CD4-positive, alpha-beta T cell treated with Interleukin-6 for 4 hours (primary cell): ENCODE data around the gene TMEM163.

Experiments used
- DNase-seq: peaks from one replicate; pipeline ENCODE4 v3.0.0-alpha.2; 2020; ENCODE audit warnings: mixed read lengths

TMEM163 gene

DNA sequence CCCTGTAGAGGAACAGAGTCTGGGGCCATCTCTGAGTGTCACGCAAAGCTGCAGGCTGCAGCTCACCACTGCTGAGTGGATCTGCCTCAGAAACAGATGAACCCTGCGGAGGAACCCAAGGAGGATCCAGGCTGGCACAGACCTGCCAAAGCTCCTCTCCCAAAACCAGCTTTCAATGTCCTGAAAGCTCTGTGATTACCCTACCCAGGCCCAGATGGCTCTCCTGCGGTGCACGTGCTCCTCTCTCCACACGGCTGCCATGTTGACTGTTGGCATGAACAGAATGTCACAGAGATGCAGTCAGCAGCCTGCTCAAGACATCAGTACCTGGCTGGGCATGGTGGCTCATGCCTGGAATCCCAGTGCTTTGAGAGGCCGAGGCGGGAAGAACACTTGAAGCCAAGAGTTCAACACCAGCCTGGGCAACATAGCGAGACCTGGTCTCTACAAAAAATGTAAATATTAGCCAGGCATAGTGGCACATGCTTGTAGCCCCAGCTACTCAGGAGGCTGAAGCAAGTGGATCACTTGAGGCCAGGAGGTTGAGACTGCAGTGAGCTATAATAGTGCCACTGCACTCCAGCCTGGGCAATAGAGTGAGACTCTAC, 248.1 kb downstream of the TMEM163 start:
- DNase-seq = no peak

DNA sequence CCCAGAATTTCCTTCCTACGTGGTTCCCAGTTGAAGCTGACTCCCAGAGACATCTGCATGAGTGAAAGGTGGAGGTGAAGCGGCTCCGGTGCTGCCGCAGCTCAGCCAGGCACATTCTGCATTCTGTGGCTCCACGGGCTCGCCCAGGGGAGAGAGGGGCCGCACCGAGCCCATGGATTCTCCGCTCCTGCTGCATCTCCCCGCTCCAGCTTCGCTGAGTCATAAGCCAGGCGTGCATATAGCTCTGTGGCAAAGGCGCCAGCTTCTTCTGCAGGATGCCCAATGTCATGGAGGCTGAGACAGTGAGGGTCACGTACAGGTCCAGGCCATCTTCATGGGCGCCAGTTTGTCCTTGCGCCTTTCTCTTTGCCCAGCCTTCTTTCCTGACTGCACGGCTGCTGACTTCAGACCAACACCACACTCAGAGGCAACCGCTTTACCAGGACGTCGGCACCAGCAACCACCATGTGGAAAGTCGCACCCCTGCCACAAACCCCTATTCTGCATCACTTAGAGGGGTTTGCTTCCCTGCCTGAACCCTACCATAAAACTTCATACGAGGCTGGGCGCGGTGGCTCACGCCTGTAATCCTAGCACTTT, 249.2 kb downstream of the TMEM163 start:
- no peak for DNase-seq

DNA sequence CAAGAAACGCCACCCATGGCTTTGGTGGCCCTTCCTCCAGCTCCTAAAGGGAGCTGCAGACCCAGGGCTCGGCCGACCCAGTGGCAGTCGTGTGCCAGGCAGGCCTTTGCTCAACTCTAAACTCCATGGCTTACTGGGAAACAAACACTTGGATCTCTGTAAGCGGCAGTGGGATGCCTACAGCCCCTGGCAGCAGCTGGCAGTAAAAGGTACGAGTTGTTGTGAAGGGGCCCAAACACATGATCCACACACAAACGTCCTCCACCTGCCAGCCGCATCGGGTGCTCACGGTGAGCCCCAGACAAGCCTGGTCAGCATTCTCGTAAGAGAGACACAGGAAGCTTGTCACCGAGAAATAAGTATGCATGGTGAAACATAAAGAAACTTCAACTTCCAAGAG, 250.0 kb downstream of the TMEM163 start:
- no peak for DNase-seq

DNA sequence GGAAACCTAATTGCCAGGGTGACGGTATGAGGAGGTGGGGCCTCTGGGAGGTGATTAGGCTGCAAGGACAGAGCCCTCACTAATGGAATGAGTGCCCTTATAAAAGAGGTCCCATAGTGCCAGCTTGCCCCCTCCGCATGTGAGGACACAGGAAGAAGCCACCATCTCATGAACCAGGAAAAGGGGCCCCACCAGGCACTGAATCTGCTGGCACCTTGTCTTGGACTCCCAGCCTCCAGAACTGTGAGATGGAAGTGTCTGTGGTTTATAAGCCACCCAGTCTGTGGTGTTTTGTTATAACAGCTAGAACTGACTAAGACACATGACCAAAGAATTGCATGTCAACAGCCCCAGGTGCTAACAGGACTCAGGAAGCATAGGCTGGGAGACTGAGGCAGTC, 250.6 kb downstream of the TMEM163 start:
- DNase-seq = no peak

DNA sequence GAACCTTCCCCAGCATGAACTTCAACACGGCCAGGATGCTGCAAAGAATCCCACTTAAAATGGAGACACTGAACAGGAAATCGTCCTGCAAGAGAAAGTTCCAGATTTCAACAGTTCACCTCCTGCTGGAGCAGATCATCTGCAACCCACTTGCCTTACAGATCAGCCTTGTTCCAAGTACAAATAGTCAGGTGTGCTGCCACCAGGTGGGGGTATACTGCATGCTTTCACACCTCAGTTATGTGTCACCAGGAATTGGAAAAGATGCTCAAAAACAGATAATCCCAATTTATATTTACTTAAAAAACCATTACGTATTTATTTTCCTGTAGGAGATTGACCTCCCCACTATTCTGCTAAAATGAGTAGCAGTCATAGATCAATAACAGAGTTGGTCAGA, 252.7 kb downstream of the TMEM163 start:
- DNase-seq = peak; percentile 42

DNA sequence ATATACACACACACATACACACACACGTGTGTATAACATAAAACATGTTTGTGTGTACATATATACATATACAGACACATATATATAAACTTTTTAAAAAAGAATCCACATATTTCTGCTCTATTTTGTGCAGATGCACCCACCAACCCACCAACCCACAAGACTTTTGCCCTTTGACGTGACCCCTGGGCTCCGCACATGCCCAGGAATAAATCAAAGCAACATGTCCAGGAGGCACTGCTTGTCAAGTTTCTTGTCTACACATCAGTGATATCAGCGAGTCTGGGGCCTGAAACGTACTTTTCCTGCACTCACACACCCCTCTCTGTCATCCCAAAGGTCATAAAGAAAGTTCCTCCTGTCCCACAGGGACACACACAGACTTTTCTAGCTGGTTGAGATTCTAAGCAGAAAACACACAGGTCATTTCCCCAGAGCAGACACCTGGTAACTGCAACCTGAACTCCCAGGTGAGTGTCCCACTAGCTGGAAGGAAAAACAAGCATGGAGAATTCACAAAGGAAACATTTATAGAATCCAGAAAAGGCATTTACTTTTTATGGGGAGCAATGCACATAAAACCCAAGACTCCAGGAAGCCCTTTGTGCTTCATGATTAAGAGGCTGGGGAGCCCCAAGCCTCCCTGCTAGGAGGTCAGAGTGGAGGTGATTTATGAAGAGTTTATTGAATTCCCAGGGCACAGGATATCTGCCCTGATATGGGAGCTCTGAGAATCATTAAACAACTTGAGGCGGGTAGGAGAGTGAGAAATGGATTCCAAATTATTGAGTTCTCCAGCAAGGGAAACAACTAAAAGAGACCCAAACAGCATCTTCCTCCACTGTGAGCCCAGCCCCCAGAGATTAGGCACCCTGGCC, 253.3 kb downstream of the TMEM163 start:
- DNase-seq = no peak

DNA sequence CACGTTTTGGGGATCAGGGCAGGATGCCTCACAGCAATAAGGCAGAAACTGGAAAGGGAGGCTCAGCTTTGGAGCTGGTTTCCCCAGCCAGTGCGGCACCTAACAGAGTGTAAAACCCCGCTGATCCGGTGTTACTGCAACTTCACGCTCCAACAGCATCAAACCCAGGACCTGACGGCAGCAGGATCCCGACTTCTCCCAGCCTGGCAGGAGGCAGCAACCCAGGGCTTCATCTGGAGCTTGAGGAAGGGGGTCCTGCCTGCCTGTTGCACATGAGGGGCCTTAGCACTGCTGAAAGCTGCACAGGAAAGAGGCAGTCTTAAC, 255.1 kb downstream of the TMEM163 start:
- DNase-seq = no peak

DNA sequence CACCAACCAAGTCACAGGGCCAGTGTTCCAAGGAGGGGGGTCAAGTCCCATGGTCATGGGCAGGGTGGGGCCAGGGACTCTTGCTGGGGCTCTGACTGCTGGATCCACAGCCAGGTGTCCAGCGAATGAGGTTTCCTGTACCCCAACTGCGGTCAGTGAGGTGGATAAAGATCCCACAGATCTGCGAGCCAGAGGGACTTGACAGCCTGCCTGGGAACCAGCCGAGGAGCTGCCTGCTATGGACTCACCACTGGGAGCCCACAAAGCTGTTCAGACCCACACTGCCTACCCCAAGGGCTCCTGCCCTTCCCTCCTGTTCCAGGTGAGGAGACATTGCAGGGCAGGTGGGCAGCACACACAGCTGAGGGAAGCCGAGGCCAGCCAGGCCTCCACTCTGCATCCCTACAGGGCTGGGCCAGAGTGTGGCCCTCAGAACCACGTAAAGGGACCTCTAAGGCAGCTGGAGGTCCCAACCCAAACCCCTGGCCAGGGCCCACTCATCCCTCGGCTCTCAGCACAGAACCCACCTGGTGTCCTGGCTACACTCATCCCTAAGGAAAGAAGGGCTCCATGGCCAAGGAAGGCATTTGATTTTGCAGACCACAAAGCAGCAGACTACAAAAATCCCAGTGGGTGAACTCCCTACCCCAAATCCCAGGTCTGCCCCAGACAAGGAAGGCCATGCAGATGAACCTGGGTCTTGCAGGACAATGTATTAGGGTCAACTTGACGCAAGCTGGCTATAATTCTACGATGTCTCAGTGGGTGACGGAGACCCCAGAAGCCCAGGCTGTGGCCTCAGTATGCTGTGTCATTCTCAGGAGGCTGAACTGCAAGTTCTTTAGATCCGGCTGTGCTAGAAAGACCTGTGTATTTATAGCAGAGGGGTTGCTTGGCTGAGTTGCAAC, 255.8 kb downstream of the TMEM163 start:
- DNase-seq = no peak

DNA sequence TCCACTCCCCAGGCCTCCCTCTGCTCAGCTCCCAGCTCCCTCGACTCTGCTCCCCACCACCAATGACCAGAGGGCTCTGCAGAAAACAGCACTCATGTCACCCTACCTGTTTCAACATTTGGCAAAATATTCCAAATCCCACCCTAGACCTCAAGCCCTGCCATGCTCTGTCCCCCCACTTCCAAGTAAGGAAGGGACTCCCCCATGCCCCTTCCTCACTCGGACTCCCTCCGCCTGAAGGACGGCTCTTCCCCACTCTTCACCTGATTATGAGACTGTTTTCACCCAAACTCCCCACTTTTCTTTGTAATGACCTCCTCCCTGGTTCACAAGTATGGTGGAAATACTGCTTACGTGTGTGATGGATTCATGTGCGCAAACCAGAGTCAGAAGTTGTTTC, 256.5 kb downstream of the TMEM163 start:
- no peak for DNase-seq

DNA sequence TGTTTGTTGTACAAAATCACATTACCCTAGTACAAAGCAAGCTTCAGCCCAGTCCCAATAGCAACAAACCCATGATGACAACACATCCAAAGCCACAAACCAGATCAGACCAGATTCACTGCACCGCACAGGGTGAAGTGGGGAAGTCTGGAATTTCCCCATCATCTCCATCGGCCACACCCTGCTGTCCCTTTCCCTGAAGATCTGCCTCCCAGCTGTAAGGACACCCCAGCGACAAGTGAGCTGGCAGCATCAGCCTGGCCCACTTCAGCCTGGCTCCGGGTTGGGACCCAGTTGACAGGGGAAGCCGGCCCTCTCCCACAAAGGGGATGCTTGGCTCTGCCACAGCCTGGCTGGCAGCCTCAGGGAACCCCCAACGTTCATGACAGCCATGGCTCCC, 257.3 kb downstream of the TMEM163 start:
- no peak for DNase-seq

DNA sequence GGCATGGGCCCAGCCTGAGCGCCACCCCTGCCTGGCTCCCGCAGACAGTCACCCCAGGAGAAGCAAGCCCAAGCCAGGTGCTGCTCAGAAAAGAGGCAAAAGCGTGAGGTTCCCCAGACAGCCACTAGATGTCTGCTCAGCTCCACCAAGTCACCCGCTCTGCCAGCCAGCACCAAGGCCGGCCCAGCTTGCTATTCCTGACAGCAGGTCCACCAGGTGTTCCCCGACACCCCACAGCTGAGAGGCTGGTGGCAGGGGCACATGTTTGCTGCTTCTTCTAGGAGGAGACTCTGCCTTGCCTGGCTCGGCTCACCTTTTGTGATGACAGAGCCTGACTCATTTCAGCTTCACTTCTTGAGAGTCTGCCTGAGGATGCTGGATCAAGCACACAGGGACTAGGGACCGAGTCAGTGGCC, 258.2 kb downstream of the TMEM163 start:
- peak; percentile 28 for DNase-seq

DNA sequence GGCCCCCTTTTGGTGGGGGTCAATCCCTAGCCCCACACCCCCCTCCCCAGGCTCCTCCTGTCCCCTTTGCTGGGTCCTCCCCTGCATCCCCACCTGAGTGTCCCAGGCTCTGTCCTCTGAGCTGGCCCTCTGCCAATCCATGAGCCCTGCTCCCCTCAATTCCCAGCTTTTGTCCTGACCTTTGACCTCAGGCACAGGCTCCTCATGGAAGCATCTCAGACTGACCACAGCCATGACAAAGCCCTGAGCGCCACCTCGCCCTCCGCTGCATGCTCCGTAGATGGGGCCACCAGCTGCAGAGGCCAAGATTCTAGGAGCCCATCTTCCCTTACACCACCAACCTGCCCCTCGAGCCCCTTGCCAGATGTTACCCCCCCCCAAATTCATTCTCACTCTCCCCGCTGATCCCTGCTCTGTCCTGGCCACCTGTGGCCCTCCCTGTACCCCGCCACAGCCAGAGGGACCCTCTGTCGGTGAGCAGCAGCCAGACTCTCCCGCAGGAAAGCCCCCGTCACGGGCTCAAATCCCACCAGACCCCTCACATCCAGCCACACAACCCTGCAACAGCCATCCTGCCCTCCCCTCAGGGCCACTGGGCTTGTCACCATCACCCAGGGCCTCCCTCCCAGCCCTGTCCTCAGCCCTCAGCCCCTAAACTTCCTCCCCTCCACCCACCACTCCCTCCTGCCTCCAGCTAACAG, 258.9 kb downstream of the TMEM163 start:
- no peak for DNase-seq

DNA sequence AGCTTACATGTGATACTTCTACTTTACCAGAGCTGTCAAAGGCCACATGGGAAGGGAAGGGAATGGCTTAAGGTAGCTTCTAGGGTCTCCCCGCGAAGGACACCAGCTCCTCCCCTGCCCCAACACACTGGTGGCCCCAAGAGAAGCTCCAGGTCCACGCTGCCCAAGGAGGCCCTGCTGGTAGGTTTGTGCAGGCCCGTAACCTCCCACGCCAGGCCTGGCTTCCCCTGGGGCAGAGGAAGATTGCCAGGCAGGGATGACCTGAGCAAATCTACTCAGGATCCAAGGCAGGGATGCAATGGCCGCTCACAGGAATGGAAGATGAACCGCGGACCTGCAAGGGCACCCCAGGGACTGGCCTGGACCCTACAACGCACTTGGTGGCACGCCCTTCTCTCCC, 259.9 kb downstream of the TMEM163 start:
- no peak for DNase-seq

DNA sequence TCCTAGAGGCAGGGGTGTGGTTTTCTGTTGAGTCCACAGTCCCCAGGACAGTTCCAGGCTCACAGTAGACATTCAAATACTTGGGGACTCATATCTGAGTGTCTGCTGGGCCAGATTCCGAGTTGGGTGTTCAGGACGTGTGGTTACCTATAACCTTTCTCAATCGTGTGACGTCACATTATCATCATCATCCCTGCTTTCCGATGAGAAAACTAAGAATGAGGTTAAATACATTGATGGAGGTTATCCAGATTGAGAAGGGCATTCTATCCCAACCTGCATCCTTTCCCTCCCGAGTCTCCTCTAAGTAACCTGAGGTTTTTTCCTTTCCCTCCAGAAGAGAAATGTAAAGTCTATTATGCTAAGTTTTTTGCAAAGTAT, 260.3 kb downstream of the TMEM163 start:
- no peak for DNase-seq

DNA sequence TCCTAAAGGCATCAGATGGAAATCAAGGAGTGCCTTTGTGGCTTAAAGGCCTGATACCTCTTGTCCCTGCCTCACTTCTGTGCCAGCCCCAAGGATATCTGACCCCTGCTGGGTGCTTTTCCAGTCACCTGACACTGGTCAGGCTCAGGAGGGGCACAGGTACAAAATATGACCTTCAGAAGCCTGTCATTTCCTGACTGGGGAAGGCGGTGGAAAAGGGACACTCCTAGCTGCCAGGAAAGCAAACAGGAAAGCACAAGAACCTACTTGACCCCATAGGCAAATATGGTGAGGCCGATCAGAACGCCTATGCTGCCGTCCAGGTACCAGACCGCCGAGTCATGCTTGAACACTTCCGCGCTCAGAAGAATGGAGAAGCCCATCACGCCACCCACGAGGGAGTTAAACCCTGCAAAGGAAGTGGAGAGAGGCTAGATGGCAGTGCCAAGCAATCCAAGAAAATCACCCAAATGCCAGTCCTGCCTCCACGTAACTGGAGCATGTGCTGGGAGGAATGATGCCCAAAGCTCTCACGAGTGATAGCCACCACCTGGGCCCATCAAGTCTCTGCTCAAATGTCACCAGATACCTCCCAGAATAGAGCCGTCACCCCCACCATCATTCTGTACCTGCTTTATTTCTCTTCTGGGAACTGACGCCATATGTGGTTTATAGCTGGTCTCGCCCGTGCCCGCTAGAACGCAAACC, 260.9 kb downstream of the TMEM163 start:
- no peak for DNase-seq

DNA sequence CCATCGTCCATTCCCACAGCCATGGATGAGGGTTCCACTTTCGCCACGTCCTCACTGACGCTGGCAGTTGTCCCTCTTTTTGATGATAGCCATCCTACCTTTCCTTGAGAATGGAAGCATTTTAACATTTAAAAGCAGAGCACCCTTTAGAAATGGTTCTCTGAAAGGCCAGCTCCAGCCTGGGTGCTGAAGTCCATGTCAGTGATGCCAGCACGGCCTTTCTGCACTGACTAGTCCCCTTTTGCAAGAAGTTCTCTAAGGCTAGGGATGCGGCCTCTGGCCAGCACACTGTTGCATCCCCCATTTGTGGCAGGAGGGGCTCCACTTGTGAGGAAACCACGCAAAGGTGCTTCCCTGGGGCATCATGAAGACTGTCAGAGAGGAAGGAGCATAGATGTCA, 261.4 kb downstream of the TMEM163 start:
- DNase-seq = no peak

DNA sequence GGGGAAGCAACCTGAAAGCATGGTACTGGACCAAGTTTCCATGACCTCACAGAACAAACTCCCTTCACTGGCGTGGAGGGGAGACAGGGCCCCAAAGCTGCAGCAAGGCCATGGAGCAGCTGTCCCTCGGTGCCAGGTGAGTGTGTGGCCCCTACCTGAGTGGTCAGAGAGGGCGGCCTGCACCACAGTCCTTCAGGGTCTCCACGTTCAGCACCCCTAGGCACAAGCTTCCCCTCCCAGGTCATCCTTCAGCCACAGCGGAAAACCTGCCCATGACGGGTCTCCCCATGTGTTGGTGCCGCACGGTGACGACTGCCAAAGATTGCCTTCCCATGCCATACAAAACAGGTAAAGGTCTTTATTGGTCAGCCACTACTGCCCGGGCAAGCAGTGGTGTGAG, 263.4 kb downstream of the TMEM163 start:
- no peak for DNase-seq

DNA sequence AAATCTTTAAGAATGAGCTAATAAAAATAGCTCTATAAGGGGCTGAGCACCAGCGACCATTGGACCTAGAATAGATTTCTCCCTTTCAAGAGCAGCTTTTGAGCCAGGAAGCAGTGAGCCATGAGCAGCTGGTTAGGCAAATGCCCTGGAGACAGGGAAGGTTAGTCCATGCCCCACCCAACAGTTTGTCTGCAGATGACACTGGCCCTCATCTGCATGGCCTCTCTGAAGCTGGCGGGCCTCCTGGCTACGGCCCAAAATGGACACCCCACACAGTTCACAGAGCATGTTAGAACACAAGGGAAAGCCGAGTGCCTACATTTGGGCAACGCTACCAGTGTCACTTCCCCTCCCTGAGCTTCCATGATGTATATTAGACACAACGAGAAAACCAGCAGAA, 263.9 kb downstream of the TMEM163 start:
- DNase-seq = no peak

DNA sequence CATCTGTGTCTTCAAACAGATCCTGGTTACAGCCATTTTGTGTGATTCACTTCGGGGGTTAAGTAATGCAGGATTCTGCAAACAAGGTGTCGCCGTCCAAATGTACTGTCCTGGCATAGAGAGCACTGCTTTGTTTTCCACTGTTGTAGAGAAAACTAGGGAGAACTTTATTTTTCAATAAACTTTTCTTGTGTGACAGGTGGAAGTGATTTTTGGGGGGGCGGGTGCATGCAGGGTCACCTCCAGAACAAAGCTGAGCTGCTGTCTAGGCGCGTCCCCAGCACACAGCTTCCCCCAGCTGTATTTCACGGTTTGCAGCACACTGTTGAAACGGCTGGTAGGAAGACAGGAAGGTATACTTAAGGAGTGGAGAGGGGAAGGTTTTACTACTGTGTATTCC, 264.4 kb downstream of the TMEM163 start:
- no peak for DNase-seq

DNA sequence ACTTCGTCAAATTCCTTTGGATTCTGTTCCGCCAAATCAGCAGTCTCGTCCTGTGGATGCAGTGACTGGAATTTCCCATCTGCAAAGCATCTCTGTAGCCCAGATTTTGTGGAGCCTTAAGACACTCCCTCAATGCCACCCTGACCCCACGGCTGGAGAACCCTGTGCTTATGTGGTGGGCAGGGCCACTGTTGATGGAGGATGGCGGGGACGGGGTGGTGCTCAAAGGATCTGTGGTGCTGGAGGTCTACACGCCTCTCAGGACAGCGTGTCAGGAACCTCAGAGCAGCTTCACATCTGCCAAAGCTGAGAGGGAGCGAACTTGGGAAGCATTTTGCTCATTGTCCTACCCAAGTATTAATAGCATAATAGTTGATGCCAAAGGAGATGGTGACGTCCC, 264.8 kb downstream of the TMEM163 start:
- DNase-seq = no peak

DNA sequence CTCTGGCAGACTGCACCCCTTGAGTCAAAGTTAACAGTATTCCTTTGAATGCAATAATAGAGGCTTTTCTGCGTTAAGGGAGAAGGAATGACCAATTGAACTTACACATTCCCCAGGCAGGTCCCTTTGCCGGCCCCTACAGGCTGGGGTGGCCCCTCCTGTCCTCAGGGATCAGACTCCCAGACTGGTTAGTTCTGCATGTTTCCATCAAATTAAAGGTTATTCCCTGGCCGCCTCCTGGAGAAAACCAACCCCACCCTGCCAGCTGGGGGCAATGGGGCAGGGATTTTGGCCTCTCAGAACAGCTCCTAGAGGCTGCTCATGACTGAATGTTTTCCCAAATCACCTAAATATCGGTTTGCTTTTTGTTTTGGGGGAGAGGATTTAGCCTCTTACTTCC, 265.3 kb downstream of the TMEM163 start:
- DNase-seq = no peak
